NB4 (cell line): Measurements from ENCODE around the gene REXO1.

Source experiments
- DNase-seq: peaks from one replicate; pipeline ENCODE4 v3.0.0; 2010; ENCODE audit warnings: low read depth
- H3K4me3 ChIP-seq: one replicate; pipeline ENCODE4 v1.5.1; 2011; ENCODE audit warnings: mild to moderate bottlenecking, low read depth, low read length, moderate library complexity
- CTCF ChIP-seq: IDR thresholded peaks from one replicate; pipeline ENCODE4 v1.5.1; 2012; ENCODE audit warnings: low read depth, low read length
- MAX ChIP-seq: IDR thresholded peaks from 2 replicates; pipeline ENCODE4 v1.6.1; 2011; ENCODE audit warnings: low read depth, low read length
- MYC ChIP-seq: IDR thresholded peaks from 2 replicates; pipeline ENCODE4 v1.6.1; 2011; ENCODE audit warnings: low read depth, low read length
- POLR2A ChIP-seq: IDR thresholded peaks from 2 replicates; pipeline ENCODE4 v1.6.1; 2011; ENCODE audit warnings: mild to moderate bottlenecking; ENCODE audit not compliant: insufficient read length; ENCODE audit errors: extremely low read depth

The REXO1 gene

GRCh38 chr19:1865172-1866010 is 17.1 kb upstream of the REXO1 start:
- peak overlapping the region; percentile 42 for H3K4me3 ChIP-seq
- TF ChIP-seq MYC (no peak), CTCF (no peak), MAX (no peak), POLR2A (no peak)

GRCh38 chr19:1864480-1865171 is 16.3 kb upstream of the REXO1 start:
- peak; percentile 78 for DNase-seq
- H3K4me3 ChIP-seq = peak overlapping the region; percentile 59
- TF ChIP-seq MAX = peak; percentile 48; the same call in 1 of the 2 replicates
- peak; percentile 12 for TF ChIP-seq CTCF
- TF ChIP-seq MYC = no peak
- peak; percentile 27 for TF ChIP-seq POLR2A

More at GRCh38 chr19:1865172-1866010, 17.1 kb upstream of the REXO1 start:
- no peak for DNase-seq

- TF ChIP-seq MYC (peak; percentile 96), CTCF (no peak), MAX (peak; percentile 95), POLR2A (no peak)
- peak overlapping the region; percentile 59 for H3K4me3 ChIP-seq
- peak; percentile 91 for DNase-seq
These were observed 15.6 kb upstream of the REXO1 start for GRCh38 chr19:1863638-1864479.

- peak within 1 kb of the TSS; percentile 77 for H3K4me3 ChIP-seq
- no peak for DNase-seq
- TF ChIP-seq POLR2A (peak; percentile 51), MYC (no peak), MAX (no peak), CTCF (no peak)
These were observed 15.0 kb upstream of the REXO1 start, which contains the start of gene KLF16 for GRCh38 chr19:1863328-1863637. Gene KLF16 (minus strand): TSS chr19:1863579. CDS start chr19:1863497, 82 bp downstream.

- TF ChIP-seq MAX (no peak), MYC (0 out of 2 replicates have a peak, but pooled peaks have one; percentile 8)
- peak overlapping the region; percentile 77 for H3K4me3 ChIP-seq
- peak; percentile 52 for DNase-seq
These were observed 14.4 kb upstream of the REXO1 start for GRCh38 chr19:1862424-1863327.
